OCI-LY7 (cell line): Measurements from ENCODE around the gene SOD3.

ENCODE experiments used
- CTCF ChIP-seq: fragments of 200-600 bp; sonication (generic); conservative IDR thresholded peaks from 2 replicates; pipeline ENCODE4 v1.5.1; 2014; ENCODE audit warnings: mild to moderate bottlenecking, antibody characterized with exemption, low read length, moderate library complexity, mixed read lengths
- EZH2phosphoT487 ChIP-seq: fragments of 200-600 bp; sonication (generic); IDR thresholded peaks from 2 replicates; pipeline ENCODE4 v1.6.1; 2018; ENCODE audit warnings: low read depth, borderline replicate concordance, mild to moderate bottlenecking, mixed run types, antibody characterized with exemption, low read length, moderate library complexity, mixed read lengths

- no peak for TF ChIP-seq CTCF
- TF ChIP-seq EZH2phosphoT487 = no peak
Observed at GRCh38 chr4:24751926-24752539, 43.3 kb upstream of the SOD3 start.
